ENCODE measurements around the gene PTPN3. TPM values are rescaled to one million over a fixed set of nuclear protein-coding genes. Genes with fewer than 3 reads are reported as not detected.
A peak's percentile ranks its signal among the peaks of the same experiment; 100 is the strongest.

Gene PTPN3
- total RNA-seq, 2 donors from 2014 or later: 16.9 to 20.3 TPM

- no peaks in the 10 kb centered on the region for H3K9me3 ChIP-seq
- no peak for DNase-seq (ENCODE audit: low spot score)
- H3K27me3 ChIP-seq (replicated peaks; ENCODE audit: insufficient read depth): no peaks in the 10 kb centered on the region
- TF ChIP-seq CTCF (IDR thresholded peaks at IDR 0.05): no peak
- no peak overlapping the region for H3K4me3 ChIP-seq
- ATAC-seq (ENCODE audit: insufficient number of reproducible peaks, low FRiP score, low read depth): no peak
- H3K27ac ChIP-seq: peak overlapping the region; percentile 63 to 95
- H3K4me1 ChIP-seq (ENCODE audit: control insufficient read depth in 1 of 2, low read depth in 2 of 2): peaks cover 30 to 65% of the 10 kb centered on the region in 2 donors
- H3K36me3 ChIP-seq: no peaks in the 10 kb centered on the region
These were observed 21.4 kb downstream of the PTPN3 start for GRCh38 chr9:109476642-109477257.

- ATAC-seq (ENCODE audit: insufficient number of reproducible peaks, low FRiP score, low read depth) (peak; percentile 79), DNase-seq (ENCODE audit: low spot score) (peak; percentile 41)
- Histone ChIP-seq H3K27ac (peak overlapping the region; percentile 85 to 95), H3K9me3 (no peaks in the 10 kb centered on the region), H3K36me3 (no peaks in the 10 kb centered on the region), H3K27me3 (replicated peaks; ENCODE audit: insufficient read depth) (no peaks in the 10 kb centered on the region), H3K4me3 (no peak overlapping the region), H3K4me1 (ENCODE audit: control insufficient read depth in 1 of 2, low read depth in 2 of 2) (peaks cover 30 to 65% of the 10 kb centered on the region in 2 donors)
- no peak for TF ChIP-seq CTCF (IDR thresholded peaks at IDR 0.05)
These were observed 22.6 kb downstream of the PTPN3 start for GRCh38 chr9:109475526-109475925.

GRCh38 chr9:109474944-109475343, 23.2 kb downstream of the PTPN3 start:
- ATAC-seq (ENCODE audit: insufficient number of reproducible peaks, low FRiP score, low read depth) (no peak), DNase-seq (ENCODE audit: low spot score) (no peak)
- TF ChIP-seq CTCF (IDR thresholded peaks at IDR 0.05): no peak
- no peaks in the 10 kb centered on the region for H3K36me3 ChIP-seq
- no peaks in the 10 kb centered on the region for H3K9me3 ChIP-seq
- no peaks in the 10 kb centered on the region for H3K27me3 ChIP-seq (replicated peaks; ENCODE audit: insufficient read depth)
- peaks cover 30 to 68% of the 10 kb centered on the region in 2 donors for H3K4me1 ChIP-seq (ENCODE audit: control insufficient read depth in 1 of 2, low read depth in 2 of 2)
- H3K27ac ChIP-seq: peak overlapping the region; percentile 85 to 95
- H3K4me3 ChIP-seq: no peak overlapping the region

GRCh38 chr9:109474170-109474569, 23.9 kb downstream of the PTPN3 start:
- Histone ChIP-seq H3K4me1 (ENCODE audit: control insufficient read depth in 1 of 2, low read depth in 2 of 2) (peaks cover 30 to 71% of the 10 kb centered on the region in 2 donors), H3K9me3 (no peaks in the 10 kb centered on the region), H3K36me3 (no peaks in the 10 kb centered on the region), H3K4me3 (peak overlapping the region; percentile 59), H3K27me3 (replicated peaks; ENCODE audit: insufficient read depth) (no peaks in the 10 kb centered on the region), H3K27ac (peak overlapping the region; percentile 85 to 95)
- no peak for ATAC-seq (ENCODE audit: insufficient number of reproducible peaks, low FRiP score, low read depth)
- no peak for DNase-seq (ENCODE audit: low spot score)
- TF ChIP-seq CTCF (IDR thresholded peaks at IDR 0.05): no peak

- no peak for TF ChIP-seq CTCF (IDR thresholded peaks at IDR 0.05)
- no peaks in the 10 kb centered on the region for H3K9me3 ChIP-seq
- H3K27ac ChIP-seq: peak overlapping the region; percentile 85 to 95
- peaks cover 30 to 71% of the 10 kb centered on the region in 2 donors for H3K4me1 ChIP-seq (ENCODE audit: control insufficient read depth in 1 of 2, low read depth in 2 of 2)
- H3K4me3 ChIP-seq: peak overlapping the region; percentile 59
- no peaks in the 10 kb centered on the region for H3K36me3 ChIP-seq
- DNase-seq (ENCODE audit: low spot score) (no peak), ATAC-seq (ENCODE audit: insufficient number of reproducible peaks, low FRiP score, low read depth) (no peak)
- H3K27me3 ChIP-seq (replicated peaks; ENCODE audit: insufficient read depth): no peaks in the 10 kb centered on the region
These were observed 24.8 kb downstream of the PTPN3 start for GRCh38 chr9:109473329-109473728.
